HCT116 (cell line): Measurements from ENCODE around the gene CHP2. TPM values are rescaled to one million over a fixed set of nuclear protein-coding genes. Genes with fewer than 3 reads are reported as not detected.

ENCODE experiments used
- ATAC-seq: fragments of 200-7000 bp; cut with Tn5 transposase; 2 replicates; pipeline ENCODE4 v1.9.1; 2020; ENCODE audit warnings: mild to moderate bottlenecking, moderate library complexity
- BruUV-seq: library from RNA; stranded (reverse); fragments of 400-500 nt; replicated peaks from 2 replicates; lab custom pipeline; 2021; lab: Mats Ljungman, UMichigan
- CTCF ChIA-PET: fragments of 300-600 bp; sonication (Branson Sonifier 250); formaldehyde crosslinking; loops from one replicate; lab custom pipeline; 2021; ENCODE audit warnings: antibody characterized with exemption; lab: Charles Lee
- POLR2A ChIA-PET: fragments of 300-600, 350-600 bp; sonication (Branson Sonifier 250); formaldehyde crosslinking; loops from one replicate; lab custom pipeline; 2021; ENCODE audit warnings: antibody characterized with exemption; lab: Charles Lee
- RAD21 ChIA-PET, 2 experiments: fragments of 300-600 bp; sonication (Branson Sonifier 250); formaldehyde crosslinking; loops; one replicate each; lab custom pipeline; 2023; ENCODE audit warnings: low total read pairs in 2 of 2; ENCODE audit not compliant: uncharacterized antibody in 2 of 2, unreplicated experiment in 2 of 2, low non-redundant PET in 1 of 2; lab: Charles Lee
- DNase-seq: peaks from one replicate; pipeline ENCODE4 v3.0.0-alpha.2; 2010; ENCODE audit warnings: low read depth, low spot score
- H2AFZ ChIP-seq: fragments of 200-600 bp; shearing (Covaris generic), sonication (generic); 2 replicates; pipeline ENCODE4 v1.6.1; 2017; ENCODE audit warnings: low read depth, mixed run types, mixed read lengths, antibody characterized with exemption, low read length; ENCODE audit not compliant: poor library complexity, severe bottlenecking
- H3K27ac ChIP-seq: 2 replicates; pipeline ENCODE4 v1.5.1; 2012; ENCODE audit warnings: low read depth, low read length
- H3K27me3 ChIP-seq: fragments of 200-600 bp; sonication (generic); 2 replicates; pipeline ENCODE4 v1.6.1; 2016; ENCODE audit warnings: mixed run types, low read length, mixed read lengths; ENCODE audit not compliant: insufficient read depth
- H3K36me3 ChIP-seq, 2 experiments: fragments of 200-500 bp in 1 of 2; fragments of 200-600 bp in 1 of 2; sonication (Bioruptor generic) in 1 of 2; sonication (generic) in 1 of 2; 2 replicates each; pipeline versions ENCODE4 v1.5.1 to v1.6.1; 2014 to 2016; ENCODE audit warnings: low read length in 2 of 2, inconsistent platforms in 1 of 2, mixed read lengths in 1 of 2, mixed run types in 1 of 2; ENCODE audit not compliant: insufficient read depth in 2 of 2, control insufficient read depth in 1 of 2
- H3K4me1 ChIP-seq, 2 experiments: fragments of 200-600 bp in 1 of 2; sonication (generic) in 1 of 2; 2 replicates each; pipeline versions ENCODE4 v1.5.1 to v1.6.1; 2012 to 2017; ENCODE audit warnings: low read length in 2 of 2, inconsistent platforms in 1 of 2, mild to moderate bottlenecking in 1 of 2, mixed read lengths in 1 of 2, mixed run types in 1 of 2, moderate library complexity in 1 of 2; ENCODE audit not compliant: insufficient read depth in 2 of 2, control insufficient read depth in 1 of 2
- H3K4me2 ChIP-seq: fragments of 200-600 bp; sonication (generic); 2 replicates; pipeline ENCODE4 v1.6.1; 2017; ENCODE audit warnings: mixed run types, low read length, mixed read lengths
- H3K4me3 ChIP-seq, 2 experiments: fragments of 200-600 bp in 1 of 2; sonication (generic) in 1 of 2; replicated peaks in 1 of 2; 2 replicates each; pipeline ENCODE4 v1.5.1; 2011 to 2016; ENCODE audit warnings: low read length in 2 of 2, control low read depth in 1 of 2, low read depth in 1 of 2, mild to moderate bottlenecking in 1 of 2, mixed read lengths in 1 of 2, mixed run types in 1 of 2
- H3K79me2 ChIP-seq: fragments of 200-600 bp; sonication (generic); 2 replicates; pipeline ENCODE4 v1.6.1; 2017; ENCODE audit warnings: mild to moderate bottlenecking, mixed run types, low read length, moderate library complexity, mixed read lengths; ENCODE audit not compliant: insufficient read depth
- H3K9ac ChIP-seq: fragments of 200-600 bp; sonication (generic); 2 replicates; pipeline ENCODE4 v1.6.1; 2016; ENCODE audit warnings: low read length, mixed read lengths
- H3K9me2 ChIP-seq: fragments of 200-600 bp; sonication (generic), shearing (Covaris generic); 2 replicates; pipeline ENCODE4 v1.6.1; 2017; ENCODE audit warnings: mixed run types, mild to moderate bottlenecking, moderate library complexity; ENCODE audit not compliant: insufficient read depth
- H3K9me3 ChIP-seq, 2 experiments: fragments of 200-500 bp in 1 of 2; fragments of 200-600 bp in 1 of 2; sonication (Bioruptor generic) in 1 of 2; sonication (generic) in 1 of 2; 2 replicates each; pipeline ENCODE4 v1.6.1; 2014 to 2017; ENCODE audit warnings: low read length in 2 of 2, mixed read lengths in 2 of 2, inconsistent platforms in 1 of 2, low read depth in 1 of 2, mild to moderate bottlenecking in 1 of 2, mixed run types in 1 of 2, moderate library complexity in 1 of 2; ENCODE audit not compliant: control insufficient read depth in 1 of 2, insufficient read depth in 1 of 2
- H4K20me1 ChIP-seq: fragments of 200-600 bp; sonication (generic), shearing (Covaris generic); 2 replicates; pipeline ENCODE4 v1.6.1; 2017; ENCODE audit warnings: mixed run types, mild to moderate bottlenecking, moderate library complexity; ENCODE audit not compliant: insufficient read depth
- CTCF ChIP-seq, 3 experiments: fragments of 200-600 bp in 1 of 3; sonication (generic) in 1 of 3; IDR thresholded peaks in 2 of 3; conservative IDR thresholded peaks in 1 of 3; 2 replicates each; pipeline ENCODE4 v1.5.1; 2012 to 2017; ENCODE audit warnings: low read depth in 2 of 3, low read length in 2 of 3, antibody characterized with exemption in 1 of 3, borderline replicate concordance in 1 of 3, control low read depth in 1 of 3, mild to moderate bottlenecking in 1 of 3, mixed read lengths in 1 of 3, mixed run types in 1 of 3, moderate library complexity in 1 of 3; ENCODE audit not compliant: insufficient read depth in 1 of 3
- POLR2A ChIP-seq: IDR thresholded peaks from 2 replicates; pipeline ENCODE4 v1.7.0; 2011; ENCODE audit warnings: borderline replicate concordance; ENCODE audit not compliant: insufficient read depth, insufficient read length; ENCODE audit errors: extremely low read depth
- POLR2AphosphoS5 ChIP-seq: IDR thresholded peaks from 2 replicates; pipeline ENCODE4 v1.6.1; 2011; ENCODE audit warnings: mild to moderate bottlenecking, low read depth, low read length, moderate library complexity
- RAD21 ChIP-seq: IDR thresholded peaks from 2 replicates; pipeline ENCODE4 v1.6.1; 2012; ENCODE audit warnings: low read depth, mild to moderate bottlenecking
- ZBTB33 ChIP-seq: IDR thresholded peaks from 2 replicates; pipeline ENCODE4 v1.6.1; 2011; ENCODE audit warnings: mild to moderate bottlenecking, low read length, moderate library complexity; ENCODE audit not compliant: insufficient replicate concordance; ENCODE audit errors: extremely low read depth
- intact Hi-C: fragments of 100-400 bp; cut with micrococcal nuclease; formaldehyde crosslinking; loops from 2 replicates; pipeline ENCODE4 v1.10.0; 2022
- total RNA-seq: library from RNA; stranded (reverse); gene quantifications from one replicate; pipeline ENCODE4 v1.2.1, GENCODE V29; 2021; ENCODE audit not compliant: unreplicated experiment

CHP2 gene
- total RNA-seq, 1 experiment from 2014 or later, result not detected

GRCh38 chr16:23705517-23705902 is 49.3 kb upstream of the CHP2 start:
- Histone ChIP-seq H3K9me2 (no peaks in the 10 kb centered on the region), H3K27me3 (no peaks in the 10 kb centered on the region), H3K36me3 (no peaks in the 10 kb centered on the region), H3K4me2 (no peak overlapping the region), H4K20me1 (no peaks in the 10 kb centered on the region), H3K27ac (no peak overlapping the region), H3K9ac (no peak overlapping the region), H2AFZ (no peak overlapping the region), H3K9me3 (peaks cover 3 to 9% of the 10 kb centered on the region in 2 experiments; a peak in 2 of 4 replicates), H3K4me3 (no peak overlapping the region), H3K79me2 (no peaks in the 10 kb centered on the region), H3K4me1 (peaks cover 2 to 4% of the 10 kb centered on the region in 2 experiments; a peak in 3 of 4 replicates)
- no peak for DNase-seq
- CTCF ChIA-PET, result no interaction called here
- POLR2A ChIA-PET, result no interaction called here
- intact Hi-C loops, result no loop called here
- no peak for TF ChIP-seq POLR2A
- TF ChIP-seq RAD21, result no peak
- no peak for TF ChIP-seq POLR2AphosphoS5
- no peak for TF ChIP-seq ZBTB33
- TF ChIP-seq CTCF (IDR thresholded peaks at IDR 0.05 in 2 of 3, conservative IDR thresholded peaks at IDR 0.05 in 1 of 3; ENCODE audit: borderline replicate concordance in 1 of 3, insufficient read depth in 1 of 3, low read depth in 2 of 3, low read length in 2 of 3), result no peak
- RAD21 ChIA-PET, result no interaction called here
- BruUV-seq, result no TSS peak
- ATAC-seq, result no peak
